Ovary (tissue), 9 donors: ENCODE measurements around the gene ENTPD8. TPM values are rescaled to one million over a fixed set of nuclear protein-coding genes. Genes with fewer than 3 reads are reported as not detected.
"Not testable (repeated sequence)": the region's sequence is repeated elsewhere in the genome, so short reads cannot be mapped to it uniquely, and the experiment has no call there.

ENCODE experiments used
- DNase-seq, 5 donors: peaks; one replicate each; pipeline ENCODE4 v3.0.0-alpha.2; 2019 to 2020
- H3K27ac ChIP-seq, 2 donors: fragments of 200-600 bp; one replicate each; pipeline versions ENCODE4 v1.5.1 to v1.8.0; 2019 to 2022
- H3K27me3 ChIP-seq: fragments of 200-600 bp; one replicate; pipeline ENCODE4 v1.8.0; 2022
- H3K36me3 ChIP-seq: fragments of 200-600 bp; sonication (generic); one replicate; pipeline ENCODE4 v1.5.1; 2019
- H3K4me1 ChIP-seq: one replicate; pipeline ENCODE4 v1.8.1; 2013; ENCODE audit warnings: mild to moderate bottlenecking, moderate library complexity; ENCODE audit not compliant: insufficient read depth
- H3K4me3 ChIP-seq: fragments of 200-600 bp; sonication (generic); one replicate; pipeline ENCODE4 v1.5.1; 2017
- H3K9me3 ChIP-seq, 2 donors: fragments of 200-600 bp in 1 of 2; sonication (generic) in 1 of 2; one replicate each; pipeline versions ENCODE4 v1.5.1 to v1.8.1; 2013 to 2019; ENCODE audit warnings: mild to moderate bottlenecking in 1 of 2, moderate library complexity in 1 of 2
- EP300 ChIP-seq: sonication (generic); formaldehyde crosslinking; IDR thresholded peaks from one replicate; pipeline ENCODE4 v1.6.1; 2017; ENCODE audit warnings: antibody characterized with exemption
- POLR2A ChIP-seq: fragments of 450-650 bp; IDR thresholded peaks from one replicate; pipeline ENCODE4 v1.6.1; 2017; ENCODE audit warnings: antibody characterized with exemption, mild to moderate bottlenecking, moderate library complexity
- WGBS, 3 donors: extraction: QIAGEN DNeasy Blood & Tissue Kit in 1 of 3; methylation state at CpG; one replicate each; pipeline versions ENCODE4 v1.1.5 to v1.1.7; 2013 to 2017; 5-methylcytosine and 5-hydroxymethylcytosine counted together
- intact Hi-C, 4 donors: fragments of 100-400 bp; cut with DNase I; formaldehyde crosslinking; loops; one replicate each; pipeline versions ENCODE4 v1.11.0 to v1.15.1; 2022 to 2023
- polyA plus RNA-seq, 2 donors: library from polyadenylated mRNA; stranded (reverse); fragments of 200-250 nt in 1 of 2; fragments of 350-450 nt in 1 of 2; fragmentation: Illumina TruSeq in 1 of 2; extraction: RNeasy Lipid Tissue Mini Kit (QIAGEN cat#74804) in 1 of 2; gene quantifications; one replicate each; pipeline ENCODE4 v1.2.3, GENCODE V29; 2013 to 2014
- total RNA-seq, 7 donors: library from RNA; depleted of rRNA in 2 of 7; stranded (reverse); fragments of >200 nt in 2 of 7; fragmentation: NEBNext Ultra II Directional in 3 of 7; extraction: Animal tissue kit (Norgen Biotek cat#: 25700) in 3 of 7; gene quantifications; one replicate each; pipeline versions ENCODE4 v1.1.0 to v1.2.4, GENCODE V29; 2016 to 2023
- TF ChIP-seq, protein P1 (sequence below), 3 donors: fragments of 450-650 bp in 2 of 3; fragments of 200-600 bp in 1 of 3; IDR thresholded peaks; one replicate each; pipeline versions ENCODE4 v1.5.1 to v1.8.0; 2016 to 2022; ENCODE audit warnings: antibody characterized with exemption in 3 of 3, mild to moderate bottlenecking in 1 of 3
- donor health status: DM: no; HTN: no; CAD: no; lungs with moderate emphysema.
- donor health status: DM: no; HTN: no; CAD: no.
- donor health status: Bipolar disorder and iron deficiency.
- donor health status: DM: yes; HTN: yes; CAD: no.
- donor health status: DM: no; HTN: no; CAD: no.
- donor health status: DM: yes; HTN: yes; CAD: no.

ENTPD8 gene
- total and polyA plus RNA-seq, 9 donors, result 0.10 to 0.57 (median 0.17) TPM; not detected in 3

GRCh38 chr9:137467161-137467581 is 26.0 kb upstream of the ENTPD8 start:
- no peak for DNase-seq
- no peak overlapping the region for H3K27ac ChIP-seq
- TF ChIP-seq, protein P1, sequence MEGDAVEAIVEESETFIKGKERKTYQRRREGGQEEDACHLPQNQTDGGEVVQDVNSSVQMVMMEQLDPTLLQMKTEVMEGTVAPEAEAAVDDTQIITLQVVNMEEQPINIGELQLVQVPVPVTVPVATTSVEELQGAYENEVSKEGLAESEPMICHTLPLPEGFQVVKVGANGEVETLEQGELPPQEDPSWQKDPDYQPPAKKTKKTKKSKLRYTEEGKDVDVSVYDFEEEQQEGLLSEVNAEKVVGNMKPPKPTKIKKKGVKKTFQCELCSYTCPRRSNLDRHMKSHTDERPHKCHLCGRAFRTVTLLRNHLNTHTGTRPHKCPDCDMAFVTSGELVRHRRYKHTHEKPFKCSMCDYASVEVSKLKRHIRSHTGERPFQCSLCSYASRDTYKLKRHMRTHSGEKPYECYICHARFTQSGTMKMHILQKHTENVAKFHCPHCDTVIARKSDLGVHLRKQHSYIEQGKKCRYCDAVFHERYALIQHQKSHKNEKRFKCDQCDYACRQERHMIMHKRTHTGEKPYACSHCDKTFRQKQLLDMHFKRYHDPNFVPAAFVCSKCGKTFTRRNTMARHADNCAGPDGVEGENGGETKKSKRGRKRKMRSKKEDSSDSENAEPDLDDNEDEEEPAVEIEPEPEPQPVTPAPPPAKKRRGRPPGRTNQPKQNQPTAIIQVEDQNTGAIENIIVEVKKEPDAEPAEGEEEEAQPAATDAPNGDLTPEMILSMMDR (IDR thresholded peaks at IDR 0.05), result no peak
- TF ChIP-seq POLR2A, result no peak
- no peak for TF ChIP-seq EP300
- H3K27me3 ChIP-seq, result no peaks in the 10 kb centered on the region
- H3K4me1 ChIP-seq, result no peaks in the 10 kb centered on the region
- H3K9me3 ChIP-seq, result no peaks in the 10 kb centered on the region
- H3K4me3 ChIP-seq, result no peak overlapping the region
- intact Hi-C loops, result no loop called here
- no peaks in the 10 kb centered on the region for H3K36me3 ChIP-seq
- WGBS, 3 donors, result 90 to 94% (median 92%) methylated on average over 16 of the region's 16 CpGs

GRCh38 chr9:137466389-137467085 is 25.4 kb upstream of the ENTPD8 start:
- H3K4me1 ChIP-seq, H3K27me3 ChIP-seq, intact Hi-C loops, H3K36me3 ChIP-seq, H3K9me3 ChIP-seq, H3K27ac ChIP-seq, H3K4me3 ChIP-seq, DNase-seq: not testable (repeated sequence)
- 88 to 90% (median 90%) methylated on average over 35 of the region's 35 CpGs for WGBS, 3 donors

- no peak for DNase-seq
- intact Hi-C loops, result no loop called here
- H3K4me3 ChIP-seq, result no peak overlapping the region
- no peak overlapping the region for H3K27ac ChIP-seq
- H3K27me3 ChIP-seq, result no peaks in the 10 kb centered on the region
- TF ChIP-seq, protein P1 (IDR thresholded peaks at IDR 0.05), result no peak
- TF ChIP-seq EP300 (no peak), POLR2A (no peak)
- H3K9me3 ChIP-seq, result no peaks in the 10 kb centered on the region
- H3K4me1 ChIP-seq, result no peaks in the 10 kb centered on the region
- H3K36me3 ChIP-seq, result no peaks in the 10 kb centered on the region
- WGBS, 3 donors, result 84 to 85% (median 84%) methylated on average over 23 of the region's 23 CpGs
Measured at GRCh38 chr9:137465720-137466388, 24.7 kb upstream of the ENTPD8 start.

DNA sequence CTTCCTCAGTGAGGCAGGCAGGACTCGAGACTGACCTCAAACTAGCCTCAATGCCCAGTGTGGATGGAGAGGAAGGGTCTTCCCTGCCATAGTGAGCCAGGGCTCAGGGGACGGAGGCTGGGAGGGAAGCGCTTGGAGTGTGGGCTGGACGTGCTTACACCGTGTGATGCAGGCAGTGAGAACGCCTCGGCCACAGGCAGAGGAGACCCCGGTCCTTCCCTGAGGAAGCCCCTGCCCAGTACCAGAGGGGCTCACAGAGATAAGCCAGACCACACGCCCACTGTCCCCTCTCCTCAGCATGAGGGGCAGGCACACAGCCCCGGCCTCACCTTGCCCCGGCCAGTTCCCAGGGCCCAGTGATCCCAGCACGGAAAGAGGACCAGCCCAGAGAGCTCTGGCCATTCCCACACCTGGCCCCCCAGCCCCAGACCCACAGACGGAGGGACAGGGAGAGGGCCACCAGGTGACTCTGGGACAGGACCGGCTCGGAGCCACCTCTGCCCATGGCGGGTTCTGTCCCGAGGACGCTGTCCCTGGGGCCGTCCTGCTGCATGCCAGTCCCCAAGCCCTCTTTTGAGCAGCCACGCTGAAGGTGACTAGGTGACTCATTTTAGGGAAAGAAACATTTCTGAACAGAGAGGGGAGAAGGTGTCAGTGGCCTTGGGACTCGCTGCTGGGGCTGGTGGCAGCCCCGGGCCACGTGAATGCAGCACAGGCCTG is 24.0 kb upstream of the ENTPD8 start:
- TF ChIP-seq EP300 (no peak), POLR2A (no peak)
- TF ChIP-seq, protein P1 (IDR thresholded peaks at IDR 0.05), result no peak
- no peaks in the 10 kb centered on the region for H3K9me3 ChIP-seq
- H3K27me3 ChIP-seq, result no peaks in the 10 kb centered on the region
- DNase-seq, result peak in 1 of 5 donors; percentile 34
- no peak overlapping the region for H3K4me3 ChIP-seq
- WGBS, 3 donors, result 89 to 96% (median 93%) methylated on average over 23 of the region's 23 CpGs
- no peak overlapping the region for H3K27ac ChIP-seq
- no peaks in the 10 kb centered on the region for H3K36me3 ChIP-seq
- intact Hi-C loops, result no loop called here
- no peaks in the 10 kb centered on the region for H3K4me1 ChIP-seq
